HEK293 (cell line): Measurements from ENCODE around the gene MCRIP2.
A peak's percentile ranks its signal among the peaks of the same experiment; 100 is the strongest.

ENCODE experiments used
- CTCF ChIP-seq: fragments of 450-650 bp; formaldehyde crosslinking; IDR thresholded peaks from 2 replicates; pipeline ENCODE4 v1.5.1; 2016; ENCODE audit warnings: missing biosample characterization, missing genetic modification characterization
- KLF8 ChIP-seq: fragments of 450-650 bp; formaldehyde crosslinking; IDR thresholded peaks from 2 replicates; pipeline ENCODE4 v1.5.1; 2016; ENCODE audit warnings: missing biosample characterization, missing genetic modification characterization
- RBAK ChIP-seq: fragments of 450-650 bp; formaldehyde crosslinking; IDR thresholded peaks from 2 replicates; pipeline ENCODE4 v1.5.1; 2016; ENCODE audit warnings: missing biosample characterization, missing genetic modification characterization
- SP2 ChIP-seq: fragments of 450-650 bp; formaldehyde crosslinking; IDR thresholded peaks from 2 replicates; pipeline ENCODE4 v1.5.1; 2016; ENCODE audit warnings: missing biosample characterization, missing genetic modification characterization
- ZNF132 ChIP-seq: fragments of 450-650 bp; formaldehyde crosslinking; IDR thresholded peaks from 2 replicates; pipeline ENCODE4 v1.5.1; 2017; ENCODE audit warnings: missing biosample characterization, missing genetic modification characterization, borderline replicate concordance
- ZNF138 ChIP-seq: fragments of 450-650 bp; formaldehyde crosslinking; IDR thresholded peaks from 2 replicates; pipeline ENCODE4 v1.5.1; 2016; ENCODE audit warnings: missing biosample characterization, missing genetic modification characterization, borderline replicate concordance
- ZNF157 ChIP-seq: fragments of 450-650 bp; formaldehyde crosslinking; IDR thresholded peaks from 2 replicates; pipeline ENCODE4 v1.5.1; 2016; ENCODE audit warnings: missing biosample characterization, missing genetic modification characterization
- ZNF274 ChIP-seq, 2 experiments: fragments of 200-500 bp in 1 of 2; fragments of 450-650 bp in 1 of 2; sonication (Bioruptor generic) in 1 of 2; formaldehyde crosslinking in 1 of 2; IDR thresholded peaks; 2 replicates each; pipeline versions ENCODE4 v1.5.1 to v1.6.1; 2014 to 2016; ENCODE audit warnings: borderline replicate concordance in 1 of 2, inconsistent platforms in 1 of 2, low read length in 1 of 2, missing biosample characterization in 1 of 2, missing genetic modification characterization in 1 of 2
- ZNF473 ChIP-seq: fragments of 450-650 bp; formaldehyde crosslinking; IDR thresholded peaks from 2 replicates; pipeline ENCODE4 v1.5.1; 2017; ENCODE audit warnings: missing biosample characterization, missing genetic modification characterization
- ZNF560 ChIP-seq: fragments of 450-650 bp; formaldehyde crosslinking; IDR thresholded peaks from 2 replicates; pipeline ENCODE4 v1.5.1; 2017; ENCODE audit warnings: missing biosample characterization, missing genetic modification characterization, borderline replicate concordance
- ZNF747 ChIP-seq: fragments of 450-650 bp; formaldehyde crosslinking; IDR thresholded peaks from 2 replicates; pipeline ENCODE4 v1.5.1; 2016; ENCODE audit warnings: missing biosample characterization, missing genetic modification characterization
- TF ChIP-seq, protein P1 (sequence below): fragments of 450-650 bp; formaldehyde crosslinking; IDR thresholded peaks from 2 replicates; pipeline ENCODE4 v1.5.1; 2017; ENCODE audit warnings: missing biosample characterization, missing genetic modification characterization

GRCh38 chr16:693766-694165, 52.1 kb downstream of the MCRIP2 start:
- TF ChIP-seq CTCF (tag by site-specific recombination) (no peak), ZNF138 (tag by site-specific recombination) (no peak), KLF8 (peak; percentile 62; the same call in 1 of the 2 replicates), ZNF157 (tag by site-specific recombination) (no peak), SP2 (tag by site-specific recombination) (no peak), ZNF747 (tag by site-specific recombination) (no peak), ZNF132 (tag by site-specific recombination) (no peak), ZNF274 (IDR thresholded peaks at IDR 0.05; ENCODE audit: low read length) (no peak), ZNF274 (tag by site-specific recombination; IDR thresholded peaks at IDR 0.05; ENCODE audit: borderline replicate concordance) (no peak), ZNF473 (no peak), ZNF560 (no peak), RBAK (tag by site-specific recombination) (no peak)
- TF ChIP-seq, protein P1, sequence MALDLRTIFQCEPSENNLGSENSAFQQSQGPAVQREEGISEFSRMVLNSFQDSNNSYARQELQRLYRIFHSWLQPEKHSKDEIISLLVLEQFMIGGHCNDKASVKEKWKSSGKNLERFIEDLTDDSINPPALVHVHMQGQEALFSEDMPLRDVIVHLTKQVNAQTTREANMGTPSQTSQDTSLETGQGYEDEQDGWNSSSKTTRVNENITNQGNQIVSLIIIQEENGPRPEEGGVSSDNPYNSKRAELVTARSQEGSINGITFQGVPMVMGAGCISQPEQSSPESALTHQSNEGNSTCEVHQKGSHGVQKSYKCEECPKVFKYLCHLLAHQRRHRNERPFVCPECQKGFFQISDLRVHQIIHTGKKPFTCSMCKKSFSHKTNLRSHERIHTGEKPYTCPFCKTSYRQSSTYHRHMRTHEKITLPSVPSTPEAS (tag by site-specific recombination) = no peak
